SK-N-SH (cell line): ENCODE measurements around the gene ADGRL4. TPM values are rescaled to one million over a fixed set of nuclear protein-coding genes. Genes with fewer than 3 reads are reported as not detected.

Experiments used
- CTCF ChIA-PET: fragments of 300-600, 350-600 bp; formaldehyde crosslinking; extraction: SDS; loops from one replicate; lab custom pipeline; 2021; lab: Yijun Ruan, JAX
- POLR2A ChIA-PET: fragments of 350-600 bp; sonication (Branson Sonifier 250); formaldehyde crosslinking; extraction: SDS; loops from one replicate; lab custom pipeline; 2020; ENCODE audit warnings: antibody characterized with exemption, inconsistent platforms; lab: Yijun Ruan, JAX
- DNase-seq: peaks from one replicate; pipeline ENCODE4 v3.0.0; 2012
- H2AFZ ChIP-seq: fragments of 200-600 bp; sonication (generic); 2 replicates; pipeline ENCODE4 v1.8.1; 2016; ENCODE audit warnings: antibody characterized with exemption, mild to moderate bottlenecking, low read depth
- H3F3A ChIP-seq: fragments of 200-600 bp; sonication (generic); replicated peaks from 2 replicates; pipeline ENCODE3; 2016; ENCODE audit warnings: antibody characterized with exemption, mild to moderate bottlenecking; ENCODE audit not compliant: insufficient read depth
- H3K27ac ChIP-seq, 2 experiments: fragments of 200-500 bp in 1 of 2; fragments of 200-600 bp in 1 of 2; sonication (Bioruptor generic) in 1 of 2; sonication (generic), shearing (Covaris generic) in 1 of 2; 2 replicates each; pipeline versions ENCODE4 v1.5.1 to v1.6.1; 2014 to 2016; ENCODE audit warnings: low read depth in 2 of 2, inconsistent platforms in 1 of 2, low read length in 1 of 2, mild to moderate bottlenecking in 1 of 2, mixed read lengths in 1 of 2
- H3K27me3 ChIP-seq: fragments of 200-600 bp; sonication (generic), shearing (Covaris generic); 2 replicates; pipeline ENCODE4 v1.6.1; 2016; ENCODE audit warnings: mixed run types; ENCODE audit not compliant: insufficient read depth
- H3K36me3 ChIP-seq, 2 experiments: fragments of 200-500 bp in 1 of 2; fragments of 200-600 bp in 1 of 2; sonication (Bioruptor generic) in 1 of 2; sonication (generic) in 1 of 2; replicated peaks in 1 of 2; 2 replicates each; pipeline versions ENCODE3 to v1.5.1; 2014 to 2016; ENCODE audit warnings: low read length in 1 of 2, mild to moderate bottlenecking in 1 of 2; ENCODE audit not compliant: insufficient read depth in 2 of 2, control insufficient read depth in 1 of 2
- H3K4me1 ChIP-seq, 2 experiments: fragments of 200-500 bp in 1 of 2; fragments of 200-600 bp in 1 of 2; sonication (Bioruptor generic) in 1 of 2; sonication (generic), shearing (Covaris generic) in 1 of 2; 2 replicates each; pipeline versions ENCODE4 v1.5.1 to v1.6.1; 2014 to 2016; ENCODE audit warnings: low read depth in 1 of 2, low read length in 1 of 2, mixed run types in 1 of 2; ENCODE audit not compliant: insufficient read depth in 2 of 2, control insufficient read depth in 1 of 2
- H3K4me2 ChIP-seq: fragments of 200-600 bp; sonication (generic), shearing (Covaris generic); 2 replicates; pipeline ENCODE4 v1.6.1; 2017; ENCODE audit warnings: mixed run types
- H3K4me3 ChIP-seq, 2 experiments: fragments of 200-500 bp in 1 of 2; fragments of 200-600 bp in 1 of 2; sonication (Bioruptor generic) in 1 of 2; sonication (generic), shearing (Covaris generic) in 1 of 2; 2 replicates each; pipeline versions ENCODE4 v1.5.1 to v1.8.1; 2014 to 2016; ENCODE audit warnings: low read depth in 2 of 2, inconsistent platforms in 1 of 2, low read length in 1 of 2, mild to moderate bottlenecking in 1 of 2, mixed read lengths in 1 of 2, moderate library complexity in 1 of 2
- H3K79me2 ChIP-seq: fragments of 200-600 bp; sonication (generic); 2 replicates; pipeline ENCODE4 v1.8.1; 2017; ENCODE audit warnings: mild to moderate bottlenecking; ENCODE audit not compliant: insufficient read depth
- H3K9ac ChIP-seq: fragments of 200-600 bp; sonication (generic); 2 replicates; pipeline ENCODE4 v1.6.1; 2017; ENCODE audit warnings: mixed run types
- H3K9me2 ChIP-seq: fragments of 200-600 bp; sonication (generic); 2 replicates; pipeline ENCODE4 v1.6.1; 2017; ENCODE audit warnings: mixed run types
- H3K9me3 ChIP-seq: fragments of 200-600 bp; sonication (generic); 2 replicates; pipeline ENCODE4 v1.6.1; 2017; ENCODE audit warnings: mixed run types, mild to moderate bottlenecking, moderate library complexity
- H4K20me1 ChIP-seq: fragments of 200-600 bp; sonication (generic); 2 replicates; pipeline ENCODE4 v1.6.1; 2017; ENCODE audit warnings: mild to moderate bottlenecking, mixed run types; ENCODE audit not compliant: insufficient read depth
- EP300 ChIP-seq, 2 experiments: IDR thresholded peaks; 2 replicates each; pipeline versions ENCODE4 v1.4.0 to v1.6.1; 2012; ENCODE audit warnings: borderline replicate concordance in 1 of 2, low read depth in 1 of 2, low read length in 1 of 2
- EZH2phosphoT487 ChIP-seq: fragments of 200-600 bp; sonication (generic); IDR thresholded peaks from 2 replicates; pipeline ENCODE4 v1.6.1; 2017; ENCODE audit warnings: low read depth, mixed run types, mild to moderate bottlenecking, antibody characterized with exemption, moderate library complexity, borderline replicate concordance
- FOSL2 ChIP-seq: IDR thresholded peaks from 2 replicates; pipeline ENCODE4 v1.4.0; 2012; ENCODE audit warnings: low read depth, mild to moderate bottlenecking, moderate library complexity, borderline replicate concordance
- JUND ChIP-seq: IDR thresholded peaks from 2 replicates; pipeline ENCODE4 v1.4.0; 2012
- MEF2A ChIP-seq: IDR thresholded peaks from 2 replicates; pipeline ENCODE4 v1.4.0; 2012; ENCODE audit warnings: low read depth, borderline replicate concordance
- TCF12 ChIP-seq: IDR thresholded peaks from 2 replicates; pipeline ENCODE4 v1.4.0; 2012
- WGBS: methylation state at CpG from one replicate; pipeline ENCODE4 v1.1.6; 2017; ENCODE audit warnings: low lambda C conversion rate; 5-methylcytosine and 5-hydroxymethylcytosine counted together
- polyA plus RNA-seq, 3 experiments: library from polyadenylated mRNA; depleted of rRNA; stranded (reverse); fragments of >200 nt; gene quantifications; 2 replicates each; pipeline ENCODE4 v1.2.3, GENCODE V29; 2012
- TF ChIP-seq, protein P1 (sequence below): IDR thresholded peaks from 2 replicates; pipeline ENCODE4 v1.6.1; 2012; ENCODE audit warnings: mild to moderate bottlenecking, low read depth, low read length, moderate library complexity

The ADGRL4 gene
- polyA plus RNA-seq, 1 of the 3 experiments (the other 2 are of a cell fraction) = 0.30 TPM

DNA sequence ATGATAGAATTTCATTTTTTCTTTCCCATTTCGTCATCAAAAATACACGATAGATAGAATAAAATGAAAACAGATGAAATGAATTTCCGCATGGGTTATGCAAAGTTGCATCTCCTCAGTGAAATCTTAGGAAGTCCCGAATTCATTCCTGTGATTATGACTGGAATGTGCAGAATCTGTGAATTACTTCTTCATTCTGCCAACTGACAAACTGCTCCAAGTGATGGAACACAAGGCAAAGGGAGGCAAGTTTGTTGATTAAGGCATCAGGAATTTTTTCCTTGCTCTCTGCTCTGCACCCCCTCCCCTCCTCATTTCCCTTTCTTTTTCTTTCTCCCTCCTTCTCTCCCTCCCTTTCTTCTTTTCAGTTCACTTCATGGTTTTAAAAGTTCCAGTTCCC is 37.0 kb upstream of the ADGRL4 start (continued):
- TF ChIP-seq, protein P1, sequence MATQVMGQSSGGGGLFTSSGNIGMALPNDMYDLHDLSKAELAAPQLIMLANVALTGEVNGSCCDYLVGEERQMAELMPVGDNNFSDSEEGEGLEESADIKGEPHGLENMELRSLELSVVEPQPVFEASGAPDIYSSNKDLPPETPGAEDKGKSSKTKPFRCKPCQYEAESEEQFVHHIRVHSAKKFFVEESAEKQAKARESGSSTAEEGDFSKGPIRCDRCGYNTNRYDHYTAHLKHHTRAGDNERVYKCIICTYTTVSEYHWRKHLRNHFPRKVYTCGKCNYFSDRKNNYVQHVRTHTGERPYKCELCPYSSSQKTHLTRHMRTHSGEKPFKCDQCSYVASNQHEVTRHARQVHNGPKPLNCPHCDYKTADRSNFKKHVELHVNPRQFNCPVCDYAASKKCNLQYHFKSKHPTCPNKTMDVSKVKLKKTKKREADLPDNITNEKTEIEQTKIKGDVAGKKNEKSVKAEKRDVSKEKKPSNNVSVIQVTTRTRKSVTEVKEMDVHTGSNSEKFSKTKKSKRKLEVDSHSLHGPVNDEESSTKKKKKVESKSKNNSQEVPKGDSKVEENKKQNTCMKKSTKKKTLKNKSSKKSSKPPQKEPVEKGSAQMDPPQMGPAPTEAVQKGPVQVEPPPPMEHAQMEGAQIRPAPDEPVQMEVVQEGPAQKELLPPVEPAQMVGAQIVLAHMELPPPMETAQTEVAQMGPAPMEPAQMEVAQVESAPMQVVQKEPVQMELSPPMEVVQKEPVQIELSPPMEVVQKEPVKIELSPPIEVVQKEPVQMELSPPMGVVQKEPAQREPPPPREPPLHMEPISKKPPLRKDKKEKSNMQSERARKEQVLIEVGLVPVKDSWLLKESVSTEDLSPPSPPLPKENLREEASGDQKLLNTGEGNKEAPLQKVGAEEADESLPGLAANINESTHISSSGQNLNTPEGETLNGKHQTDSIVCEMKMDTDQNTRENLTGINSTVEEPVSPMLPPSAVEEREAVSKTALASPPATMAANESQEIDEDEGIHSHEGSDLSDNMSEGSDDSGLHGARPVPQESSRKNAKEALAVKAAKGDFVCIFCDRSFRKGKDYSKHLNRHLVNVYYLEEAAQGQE = no peak
- peak in 1 of 2 experiments; percentile 25; a peak in 1 of 4 replicates for TF ChIP-seq EP300 (IDR thresholded peaks at IDR 0.05; ENCODE audit: borderline replicate concordance in 1 of 2, low read depth in 1 of 2, low read length in 1 of 2)
- TF ChIP-seq, all 33 proteins: peak for 5

DNA sequence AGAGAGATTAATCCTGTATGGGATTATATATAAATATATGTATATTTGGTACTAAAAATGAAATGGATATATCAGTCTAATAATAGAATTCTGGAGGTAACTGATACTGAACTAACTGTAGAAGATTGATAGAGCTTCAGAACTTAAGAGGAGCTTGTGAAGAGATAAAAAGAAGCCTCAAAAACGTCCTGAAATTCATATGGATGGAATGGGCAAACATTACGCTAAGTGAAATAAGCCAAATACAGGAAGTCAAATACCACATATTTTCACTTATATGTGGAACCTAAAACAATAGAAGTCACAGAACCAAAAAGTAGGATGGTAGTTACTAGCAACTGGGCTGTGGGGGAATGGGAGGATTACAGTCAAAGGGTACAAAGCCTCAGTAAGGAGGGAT is 36.0 kb upstream of the ADGRL4 start:
- 71% methylated on average over 2 of the region's 2 CpGs for WGBS
- Histone ChIP-seq H4K20me1 (no peaks in the 10 kb centered on the region), H3K36me3 (no peaks in the 10 kb centered on the region), H3K27me3 (no peaks in the 10 kb centered on the region), H3K79me2 (no peaks in the 10 kb centered on the region), H3F3A (peaks cover 23% of the 10 kb centered on the region), H3K4me1 (peaks cover 0 to 9% of the 10 kb centered on the region in 2 experiments; a peak in 2 of 4 replicates), H2AFZ (peak overlapping the region; percentile 22; the same call in 1 of the 2 replicates), H3K9me3 (no peaks in the 10 kb centered on the region), H3K9ac (no peak overlapping the region), H3K4me3 (no peak overlapping the region), H3K9me2 (no peaks in the 10 kb centered on the region), H3K4me2 (no peak overlapping the region), H3K27ac (peak overlapping the region in 1 of 2 experiments; percentile 43; a peak in 3 of 4 replicates)
- ChIA-PET POLR2A (no interaction called here), CTCF (no interaction called here)
- no peak for DNase-seq
- TF ChIP-seq EZH2phosphoT487 = no peak
- TF ChIP-seq, protein P1 = no peak
- TF ChIP-seq MEF2A = no peak

DNA sequence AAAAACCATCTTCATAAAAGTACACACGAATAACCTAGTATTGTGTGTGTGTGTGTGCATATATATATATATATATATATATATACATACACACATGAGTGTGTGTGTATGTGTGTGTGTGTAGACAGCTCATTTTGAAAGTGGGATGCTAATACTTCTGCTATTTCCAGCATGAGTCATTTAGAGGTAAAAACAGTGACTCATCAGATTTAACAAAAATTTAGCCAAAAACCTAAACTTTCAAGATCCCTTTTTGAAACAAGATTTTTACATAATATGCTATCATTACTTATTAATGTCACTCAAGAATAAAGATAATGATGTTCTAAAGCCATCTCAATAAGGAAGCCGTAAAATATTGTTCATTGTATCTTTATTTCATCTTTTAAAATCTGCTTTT is 35.6 kb upstream of the ADGRL4 start:
- H3K9ac ChIP-seq = no peak overlapping the region
- no peaks in the 10 kb centered on the region for H3K9me3 ChIP-seq
- H3K27ac ChIP-seq = peak overlapping the region in 1 of 2 experiments; percentile 43; a peak in 2 of 4 replicates
- WGBS = 66% methylated on average over 2 of the region's 2 CpGs
- peak; percentile 12; the same call in 1 of the 2 replicates for TF ChIP-seq TCF12
- peak; percentile 79 for TF ChIP-seq JUND
- no peak for TF ChIP-seq MEF2A
- peak; percentile 77 for TF ChIP-seq FOSL2
- H3K4me3 ChIP-seq = no peak overlapping the region
- ChIA-PET CTCF (no interaction called here), POLR2A (no interaction called here)
- no peaks in the 10 kb centered on the region for H3K79me2 ChIP-seq
- H3K4me2 ChIP-seq = no peak overlapping the region
- no peaks in the 10 kb centered on the region for H3K36me3 ChIP-seq
- peak overlapping the region; percentile 22; the same call in 1 of the 2 replicates for H2AFZ ChIP-seq
- H3K9me2 ChIP-seq = no peaks in the 10 kb centered on the region
- no peaks in the 10 kb centered on the region for H3K27me3 ChIP-seq
- H4K20me1 ChIP-seq = no peaks in the 10 kb centered on the region
- no peak for DNase-seq
- H3F3A ChIP-seq = peaks cover 22% of the 10 kb centered on the region
- peaks cover 0 to 9% of the 10 kb centered on the region in 2 experiments; a peak in 2 of 4 replicates for H3K4me1 ChIP-seq
